Nephron progenitor cell (in vitro differentiated cells): ENCODE results near the gene ITSN2.

Experiments
- DNase-seq: peaks from one replicate; pipeline ENCODE4 v3.0.0; 2021
- H3K27ac Mint-ChIP-seq: 2 replicates; pipeline ENCODE4 v1.8.0; 2021; ENCODE audit warnings: mild to moderate bottlenecking, moderate library complexity, mixed read lengths
- H3K27me3 Mint-ChIP-seq: 2 replicates; pipeline ENCODE4 v1.8.0; 2021; ENCODE audit warnings: mild to moderate bottlenecking, low read depth, mixed read lengths; ENCODE audit not compliant: poor library complexity
- H3K36me3 Mint-ChIP-seq: 2 replicates; pipeline ENCODE4 v1.8.0; 2021; ENCODE audit warnings: low read depth, mixed read lengths
- H3K4me1 Mint-ChIP-seq: 2 replicates; pipeline ENCODE4 v1.8.0; 2021; ENCODE audit warnings: mixed read lengths
- H3K4me3 Mint-ChIP-seq: 2 replicates; pipeline ENCODE4 v1.8.0; 2021; ENCODE audit warnings: mild to moderate bottlenecking, moderate library complexity, mixed read lengths
- H3K9me3 Mint-ChIP-seq: 2 replicates; pipeline ENCODE4 v1.8.0; 2021; ENCODE audit warnings: mild to moderate bottlenecking, moderate library complexity, mixed read lengths
- CTCF ChIP-seq: fragments of 200-600 bp; sonication (generic); IDR thresholded peaks from 2 replicates; pipeline ENCODE4 v1.5.0; 2021; ENCODE audit warnings: antibody characterized with exemption

ITSN2 gene

GRCh38 chr2:24247164-24247563 is 113.2 kb downstream of the ITSN2 start:
- DNase-seq = no peak
- H3K4me1 Mint-ChIP-seq = peaks cover 1% of the 10 kb centered on the region
- no peak overlapping the region for H3K27ac Mint-ChIP-seq
- peaks cover 16% of the 10 kb centered on the region for H3K36me3 Mint-ChIP-seq
- H3K27me3 Mint-ChIP-seq = no peaks in the 10 kb centered on the region
- no peaks in the 10 kb centered on the region for H3K9me3 Mint-ChIP-seq
- no peak overlapping the region for H3K4me3 Mint-ChIP-seq
- no peak for TF ChIP-seq CTCF

- Mint-ChIP-seq H3K36me3 (peaks cover 11% of the 10 kb centered on the region), H3K9me3 (no peaks in the 10 kb centered on the region), H3K27me3 (no peaks in the 10 kb centered on the region), H3K4me1 (peaks cover 9% of the 10 kb centered on the region), H3K4me3 (no peak overlapping the region), H3K27ac (no peak overlapping the region)
- no peak for DNase-seq
- TF ChIP-seq CTCF = no peak
Measured at GRCh38 chr2:24245986-24246776, 114.2 kb downstream of the ITSN2 start.

GRCh38 chr2:24241528-24241927 is 118.8 kb downstream of the ITSN2 start:
- H3K36me3 Mint-ChIP-seq = peaks cover 11% of the 10 kb centered on the region
- no peaks in the 10 kb centered on the region for H3K27me3 Mint-ChIP-seq
- DNase-seq = no peak
- H3K27ac Mint-ChIP-seq = no peak overlapping the region
- peaks cover 9% of the 10 kb centered on the region for H3K4me1 Mint-ChIP-seq
- no peak for TF ChIP-seq CTCF
- no peak overlapping the region for H3K4me3 Mint-ChIP-seq
- no peaks in the 10 kb centered on the region for H3K9me3 Mint-ChIP-seq

GRCh38 chr2:24239553-24239952 is 120.8 kb downstream of the ITSN2 start:
- Mint-ChIP-seq H3K27me3 (no peaks in the 10 kb centered on the region), H3K27ac (no peak overlapping the region), H3K9me3 (no peaks in the 10 kb centered on the region), H3K4me3 (no peak overlapping the region), H3K4me1 (peaks cover 9% of the 10 kb centered on the region), H3K36me3 (no peaks in the 10 kb centered on the region)
- DNase-seq = no peak
- no peak for TF ChIP-seq CTCF

GRCh38 chr2:24238158-24238557 is 122.2 kb downstream of the ITSN2 start:
- no peak overlapping the region for H3K4me3 Mint-ChIP-seq
- no peak overlapping the region for H3K27ac Mint-ChIP-seq
- H3K4me1 Mint-ChIP-seq = peaks cover 9% of the 10 kb centered on the region
- no peaks in the 10 kb centered on the region for H3K36me3 Mint-ChIP-seq
- no peak for DNase-seq
- H3K9me3 Mint-ChIP-seq = no peaks in the 10 kb centered on the region
- TF ChIP-seq CTCF = no peak
- no peaks in the 10 kb centered on the region for H3K27me3 Mint-ChIP-seq

DNA sequence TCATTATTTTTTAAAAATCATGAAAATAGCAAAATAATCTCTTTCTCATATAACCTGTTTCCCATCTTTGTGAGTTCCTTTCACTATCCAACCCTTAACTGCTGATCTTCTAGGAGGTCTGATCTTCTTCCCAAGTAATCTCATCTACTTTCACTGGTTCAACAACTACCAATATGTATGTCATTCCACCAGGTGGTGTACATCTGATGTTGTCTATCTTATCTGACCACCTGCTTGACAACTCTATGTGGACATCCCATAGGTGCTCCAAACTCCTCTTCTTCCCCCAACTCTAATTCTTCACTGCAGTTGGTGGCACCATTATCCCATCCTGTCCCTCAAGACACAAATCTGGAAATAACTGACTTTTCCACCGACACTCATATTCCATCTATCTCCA is 123.0 kb downstream of the ITSN2 start:
- Mint-ChIP-seq H3K9me3 (no peaks in the 10 kb centered on the region), H3K27ac (peak overlapping the region; percentile 4), H3K4me1 (peaks cover 9% of the 10 kb centered on the region), H3K4me3 (no peak overlapping the region), H3K27me3 (no peaks in the 10 kb centered on the region), H3K36me3 (no peaks in the 10 kb centered on the region)
- TF ChIP-seq CTCF = no peak
- no peak for DNase-seq
